Upper lobe of left lung (tissue), 4 donors: ENCODE results near the gene ADNP.

Experiments
- POLR2A ChIP-seq, 4 donors: fragments of 450-650 bp; IDR thresholded peaks; one replicate each; pipeline ENCODE4 v1.5.1; 2016 to 2017; ENCODE audit warnings: antibody characterized with exemption in 4 of 4, mild to moderate bottlenecking in 2 of 4
- POLR2AphosphoS5 ChIP-seq, 2 donors: sonication (generic); formaldehyde crosslinking; IDR thresholded peaks; one replicate each; pipeline ENCODE4 v1.5.1; 2017; ENCODE audit warnings: antibody characterized with exemption in 2 of 2
- TF ChIP-seq, protein P1 (sequence below), 6 experiments: fragments of 450-650 bp in 4 of 6; fragments of 200-600 bp in 2 of 6; sonication (generic) in 2 of 6; IDR thresholded peaks; one replicate each; pipeline ENCODE4 v1.5.1; 2016 to 2019; ENCODE audit warnings: antibody characterized with exemption in 6 of 6

DNA sequence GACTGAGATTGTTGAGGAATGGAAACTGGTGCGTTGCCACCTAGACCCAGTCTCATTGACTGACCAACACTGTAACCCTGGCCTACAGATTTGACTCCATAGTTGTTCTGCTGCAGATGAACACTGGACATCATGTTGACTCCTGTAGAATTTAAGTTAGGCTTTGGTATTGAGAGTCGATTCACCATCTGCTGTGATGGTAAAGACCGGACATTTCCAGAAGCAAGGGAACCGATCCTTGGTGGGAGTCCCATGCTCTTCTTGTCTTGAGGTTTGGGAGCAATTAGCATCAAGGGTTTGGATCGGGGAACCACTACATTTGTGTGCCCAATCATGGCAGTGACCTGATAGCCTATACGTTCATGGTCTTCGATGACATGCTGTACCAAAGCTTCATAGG is 37.6 kb downstream of the ADNP start:
- TF ChIP-seq, protein P1, sequence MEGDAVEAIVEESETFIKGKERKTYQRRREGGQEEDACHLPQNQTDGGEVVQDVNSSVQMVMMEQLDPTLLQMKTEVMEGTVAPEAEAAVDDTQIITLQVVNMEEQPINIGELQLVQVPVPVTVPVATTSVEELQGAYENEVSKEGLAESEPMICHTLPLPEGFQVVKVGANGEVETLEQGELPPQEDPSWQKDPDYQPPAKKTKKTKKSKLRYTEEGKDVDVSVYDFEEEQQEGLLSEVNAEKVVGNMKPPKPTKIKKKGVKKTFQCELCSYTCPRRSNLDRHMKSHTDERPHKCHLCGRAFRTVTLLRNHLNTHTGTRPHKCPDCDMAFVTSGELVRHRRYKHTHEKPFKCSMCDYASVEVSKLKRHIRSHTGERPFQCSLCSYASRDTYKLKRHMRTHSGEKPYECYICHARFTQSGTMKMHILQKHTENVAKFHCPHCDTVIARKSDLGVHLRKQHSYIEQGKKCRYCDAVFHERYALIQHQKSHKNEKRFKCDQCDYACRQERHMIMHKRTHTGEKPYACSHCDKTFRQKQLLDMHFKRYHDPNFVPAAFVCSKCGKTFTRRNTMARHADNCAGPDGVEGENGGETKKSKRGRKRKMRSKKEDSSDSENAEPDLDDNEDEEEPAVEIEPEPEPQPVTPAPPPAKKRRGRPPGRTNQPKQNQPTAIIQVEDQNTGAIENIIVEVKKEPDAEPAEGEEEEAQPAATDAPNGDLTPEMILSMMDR (IDR thresholded peaks at IDR 0.05), result no peak
- TF ChIP-seq POLR2A (IDR thresholded peaks at IDR 0.05) (no peak), POLR2AphosphoS5 (IDR thresholded peaks at IDR 0.05) (no peak)
